Measurements from ENCODE around the gene RPS6KA2. TPM values are rescaled to one million over a fixed set of nuclear protein-coding genes. Genes with fewer than 3 reads are reported as not detected.
"Not testable (repeated sequence)": the region's sequence is repeated elsewhere in the genome, so short reads cannot be mapped to it uniquely, and the experiment has no call there.

Gene RPS6KA2
- total RNA-seq, 1 donor from 2014 or later: 4.9 TPM

GRCh38 chr6:166556863-166557322 is 70.2 kb downstream of the RPS6KA2 start:
- intact Hi-C loops (cut with micrococcal nuclease): no loop called here

- intact Hi-C loops (cut with micrococcal nuclease): no loop called here
Observed at GRCh38 chr6:166556336-166556735, 70.7 kb downstream of the RPS6KA2 start.

- intact Hi-C loops (cut with micrococcal nuclease): no loop called here
Observed at GRCh38 chr6:166555086-166555485, 72.0 kb downstream of the RPS6KA2 start.

GRCh38 chr6:166554316-166554715 is 72.7 kb downstream of the RPS6KA2 start:
- intact Hi-C loops (cut with micrococcal nuclease): no loop called here

GRCh38 chr6:166553563-166554271 is 73.3 kb downstream of the RPS6KA2 start:
- intact Hi-C loops (cut with micrococcal nuclease): no loop called here

- intact Hi-C loops (cut with micrococcal nuclease): no loop called here
Observed at GRCh38 chr6:166552600-166552999, 74.5 kb downstream of the RPS6KA2 start.

- intact Hi-C loops (cut with micrococcal nuclease): no loop called here
Observed at GRCh38 chr6:166551754-166552495, 75.1 kb downstream of the RPS6KA2 start.

GRCh38 chr6:166546653-166547052 is 80.4 kb downstream of the RPS6KA2 start:
- intact Hi-C loops (cut with micrococcal nuclease): no loop called here

GRCh38 chr6:166545156-166546034 is 81.7 kb downstream of the RPS6KA2 start:
- intact Hi-C loops (cut with micrococcal nuclease): no loop called here

GRCh38 chr6:166544296-166544605 is 82.8 kb downstream of the RPS6KA2 start:
- intact Hi-C loops (cut with micrococcal nuclease): no loop called here

GRCh38 chr6:166543603-166544295 is 83.3 kb downstream of the RPS6KA2 start:
- intact Hi-C loops (cut with micrococcal nuclease): no loop called here

- intact Hi-C loops (cut with micrococcal nuclease): no loop called here
Observed at GRCh38 chr6:166542580-166542912, 84.5 kb downstream of the RPS6KA2 start.

GRCh38 chr6:166541876-166542579 is 85.0 kb downstream of the RPS6KA2 start:
- intact Hi-C loops (cut with micrococcal nuclease): loop anchor here (1.0 kb wide), 4 partner anchors 54 to 159 kb away; partner anchors contain the start of gene RPS6KA2

GRCh38 chr6:166541366-166541765 is 85.7 kb downstream of the RPS6KA2 start:
- intact Hi-C loops (cut with micrococcal nuclease): loop anchor here (1.0 kb wide), 4 partner anchors 53 to 158 kb away; partner anchors contain the start of gene RPS6KA2

- intact Hi-C loops (cut with micrococcal nuclease): loop anchor here (1.0 kb wide), 4 partner anchors 52 to 157 kb away; partner anchors contain the start of gene RPS6KA2
Observed at GRCh38 chr6:166540631-166541331, 86.3 kb downstream of the RPS6KA2 start.

- intact Hi-C loops (cut with micrococcal nuclease): no loop called here
Observed at GRCh38 chr6:166539543-166539942, 87.5 kb downstream of the RPS6KA2 start.

- intact Hi-C loops (cut with micrococcal nuclease): not testable (repeated sequence)
Observed at GRCh38 chr6:166539011-166539385, 88.1 kb downstream of the RPS6KA2 start.

- intact Hi-C loops (cut with micrococcal nuclease): no loop called here
Observed at GRCh38 chr6:166538297-166539010, 88.6 kb downstream of the RPS6KA2 start.
